WTC11 (cell line): ENCODE measurements around the gene NKX2-3. TPM values are rescaled to one million over a fixed set of nuclear protein-coding genes. Genes with fewer than 3 reads are reported as not detected.

Experiments
- ATAC-seq: fragments of 200-7000 bp; cut with Tn5 transposase; 2 replicates; pipeline ENCODE4 v1.10.0; 2021; ENCODE audit warnings: mild to moderate bottlenecking, moderate library complexity
- CTCF ChIA-PET: fragments of 300-600 bp; sonication (Branson Sonifier 250); formaldehyde crosslinking; loops from one replicate; lab custom pipeline; 2021; ENCODE audit warnings: antibody characterized with exemption; lab: Charles Lee
- POLR2A ChIA-PET: fragments of 350-600 bp; sonication (Branson Sonifier 250); formaldehyde crosslinking; loops from one replicate; lab custom pipeline; 2021; ENCODE audit warnings: antibody characterized with exemption; lab: Charles Lee
- DNase-seq: peaks from one replicate; pipeline ENCODE4 v3.0.0; 2021; ENCODE audit warnings: low spot score
- H3K27ac Mint-ChIP-seq: 2 replicates; pipeline ENCODE4 v1.8.0; 2021; ENCODE audit warnings: mixed read lengths
- H3K27me3 Mint-ChIP-seq: 2 replicates; pipeline ENCODE4 v1.8.0; 2021; ENCODE audit warnings: low read depth, mild to moderate bottlenecking, moderate library complexity, mixed read lengths
- H3K36me3 Mint-ChIP-seq: 2 replicates; pipeline ENCODE4 v1.8.0; 2021; ENCODE audit warnings: mixed read lengths
- H3K4me1 Mint-ChIP-seq: 2 replicates; pipeline ENCODE4 v1.8.0; 2022; ENCODE audit warnings: mixed read lengths
- H3K4me3 Mint-ChIP-seq: 2 replicates; pipeline ENCODE4 v1.8.0; 2021; ENCODE audit warnings: mild to moderate bottlenecking, moderate library complexity, mixed read lengths
- H3K9me3 Mint-ChIP-seq: 2 replicates; pipeline ENCODE4 v1.8.0; 2021; ENCODE audit warnings: mixed read lengths
- ARID4B ChIP-seq: sonication (generic); formaldehyde crosslinking; IDR thresholded peaks from 2 replicates; pipeline ENCODE4 v1.8.0; 2023; ENCODE audit warnings: missing genetic modification reagents, mild to moderate bottlenecking, borderline replicate concordance
- ATF3 ChIP-seq: sonication (generic); formaldehyde crosslinking; conservative IDR thresholded peaks from 2 replicates; pipeline ENCODE4 v1.8.1; 2022; ENCODE audit warnings: mild to moderate bottlenecking, missing genetic modification reagents
- ESRRA ChIP-seq: sonication (generic); formaldehyde crosslinking; IDR thresholded peaks from 2 replicates; pipeline ENCODE4 v1.8.1; 2022; ENCODE audit warnings: mild to moderate bottlenecking, missing genetic modification reagents, borderline replicate concordance
- ETV6 ChIP-seq: sonication (generic); formaldehyde crosslinking; IDR thresholded peaks from 2 replicates; pipeline ENCODE4 v1.8.1; 2022; ENCODE audit warnings: mild to moderate bottlenecking, missing genetic modification reagents
- FOXJ3 ChIP-seq: sonication (generic); formaldehyde crosslinking; IDR thresholded peaks from 2 replicates; pipeline ENCODE4 v1.9.0; 2021; ENCODE audit warnings: missing genetic modification reagents, mild to moderate bottlenecking, borderline replicate concordance
- FOXK1 ChIP-seq: sonication (generic); formaldehyde crosslinking; IDR thresholded peaks from 2 replicates; pipeline ENCODE4 v1.8.0; 2022; ENCODE audit warnings: mild to moderate bottlenecking, moderate library complexity, missing genetic modification reagents
- FOXP4 ChIP-seq: sonication (generic); formaldehyde crosslinking; IDR thresholded peaks from 2 replicates; pipeline ENCODE4 v1.8.0; 2022; ENCODE audit warnings: mild to moderate bottlenecking, missing genetic modification reagents
- GABPB1 ChIP-seq: sonication (generic); formaldehyde crosslinking; IDR thresholded peaks from 2 replicates; pipeline ENCODE4 v1.8.1; 2023; ENCODE audit warnings: mild to moderate bottlenecking, missing genetic modification reagents
- GTF2I ChIP-seq: fragments of 250-450 bp; sonication (Bioruptor Pico); conservative IDR thresholded peaks from 2 replicates; pipeline ENCODE4 v1.4.0; 2021; ENCODE audit warnings: mild to moderate bottlenecking
- IRF1 ChIP-seq: sonication (generic); formaldehyde crosslinking; IDR thresholded peaks from 2 replicates; pipeline ENCODE4 v1.8.0; 2023; ENCODE audit warnings: missing genetic modification reagents
- IRF2 ChIP-seq: sonication (generic); formaldehyde crosslinking; IDR thresholded peaks from 2 replicates; pipeline ENCODE4 v1.8.0; 2022; ENCODE audit warnings: low read depth, missing genetic modification reagents, borderline replicate concordance
- JUN ChIP-seq: sonication (generic); formaldehyde crosslinking; IDR thresholded peaks from 2 replicates; pipeline ENCODE4 v1.8.0; 2023; ENCODE audit warnings: mild to moderate bottlenecking, missing genetic modification reagents
- STAT6 ChIP-seq: sonication (generic); formaldehyde crosslinking; conservative IDR thresholded peaks from 2 replicates; pipeline ENCODE4 v1.8.1; 2023; ENCODE audit warnings: mild to moderate bottlenecking, low read depth, missing genetic modification reagents, moderate library complexity
- USF1 ChIP-seq: sonication (generic); formaldehyde crosslinking; IDR thresholded peaks from 2 replicates; pipeline ENCODE4 v1.8.0; 2022; ENCODE audit warnings: mild to moderate bottlenecking, missing genetic modification reagents
- ZBTB43 ChIP-seq: sonication (generic); formaldehyde crosslinking; IDR thresholded peaks from 2 replicates; pipeline ENCODE4 v1.8.1; 2023; ENCODE audit warnings: mild to moderate bottlenecking, missing genetic modification reagents
- ZNF138 ChIP-seq: sonication (generic); formaldehyde crosslinking; conservative IDR thresholded peaks from 2 replicates; pipeline ENCODE4 v1.8.1; 2022; ENCODE audit warnings: mild to moderate bottlenecking, moderate library complexity, missing genetic modification reagents
- ZNF219 ChIP-seq: sonication (generic); formaldehyde crosslinking; IDR thresholded peaks from 2 replicates; pipeline ENCODE4 v1.8.0; 2023; ENCODE audit warnings: missing genetic modification reagents, mild to moderate bottlenecking, borderline replicate concordance
- ZNF423 ChIP-seq: fragments of 250-450 bp; sonication (Bioruptor Pico); IDR thresholded peaks from 2 replicates; pipeline ENCODE4 v2.1.2; 2022; ENCODE audit warnings: mild to moderate bottlenecking, moderate library complexity
- ZNF425 ChIP-seq: fragments of 250-450 bp; sonication (Bioruptor Pico); conservative IDR thresholded peaks from 2 replicates; pipeline ENCODE4 v1.9.0; 2021; ENCODE audit warnings: mild to moderate bottlenecking
- total RNA-seq: library from RNA; stranded (reverse); gene quantifications from 3 replicates; pipeline ENCODE4 v1.2.3, GENCODE V29; 2021

NKX2-3 gene
- total RNA-seq, 1 experiment from 2014 or later: not detected

GRCh38 chr10:99555371-99555770 is 22.6 kb downstream of the NKX2-3 start:
- POLR2A ChIA-PET: no interaction called here
- peaks cover 19% of the 10 kb centered on the region for H3K27me3 Mint-ChIP-seq
- TF ChIP-seq ATF3 (CRISPR knock-in tag) (no peak), JUN (CRISPR knock-in tag) (no peak), ARID4B (no peak), ZNF138 (CRISPR knock-in tag) (no peak), ETV6 (no peak), IRF1 (no peak), FOXJ3 (CRISPR knock-in tag) (no peak), ZNF423 (CRISPR knock-in tag) (no peak)
- no peaks in the 10 kb centered on the region for H3K36me3 Mint-ChIP-seq
- DNase-seq: no peak
- ATAC-seq: no peak
- H3K4me1 Mint-ChIP-seq: peaks cover 21% of the 10 kb centered on the region
- no peak overlapping the region for H3K4me3 Mint-ChIP-seq
- H3K9me3 Mint-ChIP-seq: no peaks in the 10 kb centered on the region
- no peak overlapping the region for H3K27ac Mint-ChIP-seq
- CTCF ChIA-PET: interaction anchor here (2.7 kb wide), 1 partner anchor 119 kb away, joined by 9 read pairs; no protein-coding TSS in a partner anchor

GRCh38 chr10:99555825-99556523 is 23.2 kb downstream of the NKX2-3 start:
- H3K27ac Mint-ChIP-seq: no peak overlapping the region
- no peak overlapping the region for H3K4me3 Mint-ChIP-seq
- POLR2A ChIA-PET: interaction anchor here (0.7 kb wide), 1 partner anchor 636 kb away, joined by 4 read pairs; no protein-coding TSS in a partner anchor
- H3K9me3 Mint-ChIP-seq: no peaks in the 10 kb centered on the region
- peaks cover 16% of the 10 kb centered on the region for H3K27me3 Mint-ChIP-seq
- H3K36me3 Mint-ChIP-seq: no peaks in the 10 kb centered on the region
- H3K4me1 Mint-ChIP-seq: peaks cover 22% of the 10 kb centered on the region
- no peak for DNase-seq
- CTCF ChIA-PET: interaction anchor here (0.7 to 6.2 kb wide), 3 partner anchors 35 to 120 kb away, joined by 3 to 78 read pairs (median 9); no protein-coding TSS in a partner anchor
- ATAC-seq: no peak; the same call in 1 of the 2 replicates
- TF ChIP-seq ZNF425 (CRISPR knock-in tag) (no peak), STAT6 (no peak), FOXK1 (CRISPR knock-in tag) (no peak), FOXJ3 (CRISPR knock-in tag) (no peak), GABPB1 (CRISPR knock-in tag) (no peak), USF1 (CRISPR knock-in tag) (no peak), FOXP4 (CRISPR knock-in tag) (no peak), ZNF219 (CRISPR knock-in tag) (no peak), GTF2I (no peak), ESRRA (no peak), ZBTB43 (CRISPR knock-in tag) (no peak), IRF2 (CRISPR knock-in tag) (no peak)
